ENCODE measurements around the gene SESN2. TPM values are rescaled to one million over a fixed set of nuclear protein-coding genes. Genes with fewer than 3 reads are reported as not detected.

Gene SESN2
- total RNA-seq, 2 experiments from 2014 or later, result 12.5 to 12.6 TPM

DNA sequence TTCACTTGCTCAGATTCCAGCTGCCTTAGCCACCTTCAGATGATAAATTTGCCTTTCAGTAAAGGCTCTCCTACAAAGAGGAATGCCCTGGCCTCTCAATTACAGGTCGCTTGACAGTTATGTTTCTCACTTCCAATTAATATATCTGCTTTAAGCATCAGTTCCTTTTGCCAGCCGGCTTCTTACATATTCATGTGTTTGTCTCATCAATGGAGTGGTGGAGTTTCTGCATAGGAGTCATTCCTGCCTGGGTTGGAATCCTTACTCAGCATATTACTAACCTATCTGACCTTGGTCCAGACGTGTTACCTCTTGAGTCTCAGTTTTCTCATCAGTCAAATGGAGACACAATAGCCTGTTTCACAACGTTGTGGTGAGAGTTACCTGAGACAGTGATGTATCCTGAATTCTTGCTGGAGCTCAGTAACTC, 9.4 kb upstream of the SESN2 start:
- Mint-ChIP-seq H3K9me3 (ENCODE audit: insufficient read depth) (no peaks in the 10 kb centered on the region), H3K4me3 (no peak overlapping the region), H3K4me1 (ENCODE audit: low read depth) (peaks cover 45% of the 10 kb centered on the region), H3K36me3 (ENCODE audit: low read depth) (no peaks in the 10 kb centered on the region), H3K27me3 (ENCODE audit: low read depth) (no peaks in the 10 kb centered on the region), H3K27ac (peak overlapping the region; percentile 17)
- ChIA-PET POLR2A (interaction anchor here (1.4 to 5.4 kb wide), 4 partner anchors 9 to 419 kb away, joined by 5 to 84 read pairs (median 31); partner anchors contain the start of genes GMEB1, MED18, PHACTR4 and SESN2), CTCF (interaction anchor here (1.2 to 3.9 kb wide), 20 partner anchors 10 to 627 kb away, joined by 3 to 125 read pairs (median 12); partner anchors contain the start of genes ATP5IF1, EYA3, MED18 and PHACTR4)
- no peak for DNase-seq
- ATAC-seq, result no peak

DNA sequence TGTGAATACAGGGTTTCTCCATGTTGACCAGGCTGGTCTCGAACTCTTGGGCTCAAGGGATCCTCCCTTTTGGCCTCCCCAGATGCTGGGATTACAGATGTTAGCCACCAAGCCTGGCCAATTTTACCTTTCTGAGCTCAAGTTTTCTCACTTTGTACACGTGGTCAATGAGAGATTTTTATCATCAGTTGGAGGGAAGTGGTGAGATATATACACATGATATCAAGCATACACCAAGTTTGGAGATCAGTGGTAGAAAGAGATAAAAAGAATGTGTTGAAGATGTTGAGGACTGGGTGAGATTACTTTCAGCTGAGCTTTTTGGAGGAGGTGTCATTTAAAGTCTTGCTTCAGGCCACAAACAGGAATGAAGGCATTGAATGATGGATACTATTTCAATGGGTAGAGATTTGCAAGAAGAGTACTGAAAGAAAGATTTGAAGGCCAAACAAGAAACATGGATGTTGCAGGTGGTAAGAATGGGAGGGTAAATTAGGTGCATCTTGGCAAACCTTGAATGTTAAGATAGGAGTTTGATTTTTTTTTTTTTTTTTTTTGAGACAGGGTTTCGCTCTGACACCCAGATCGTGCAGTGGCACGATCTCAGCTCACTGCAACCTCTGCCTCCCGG, 3.0 kb upstream of the SESN2 start:
- Mint-ChIP-seq H3K4me3 (peak overlapping the region; percentile 29), H3K27me3 (ENCODE audit: low read depth) (no peaks in the 10 kb centered on the region), H3K27ac (peak overlapping the region; percentile 89), H3K9me3 (ENCODE audit: insufficient read depth) (no peaks in the 10 kb centered on the region), H3K4me1 (ENCODE audit: low read depth) (peaks cover 45% of the 10 kb centered on the region), H3K36me3 (ENCODE audit: low read depth) (peaks cover 10% of the 10 kb centered on the region)
- ATAC-seq (peak; percentile 40), DNase-seq (peak; percentile 41)
- POLR2A ChIA-PET, result interaction anchor here (0.8 to 5.9 kb wide), 6 partner anchors 8 to 325 kb away, joined by 3 to 84 read pairs (median 6); partner anchors contain the start of genes ATP5IF1, MED18 and RCC1
- CTCF ChIA-PET, result interaction anchor here (0.6 to 8.8 kb wide), 8 partner anchors 8 to 310 kb away, joined by 3 to 125 read pairs (median 3); partner anchors contain the start of gene MED18

DNA sequence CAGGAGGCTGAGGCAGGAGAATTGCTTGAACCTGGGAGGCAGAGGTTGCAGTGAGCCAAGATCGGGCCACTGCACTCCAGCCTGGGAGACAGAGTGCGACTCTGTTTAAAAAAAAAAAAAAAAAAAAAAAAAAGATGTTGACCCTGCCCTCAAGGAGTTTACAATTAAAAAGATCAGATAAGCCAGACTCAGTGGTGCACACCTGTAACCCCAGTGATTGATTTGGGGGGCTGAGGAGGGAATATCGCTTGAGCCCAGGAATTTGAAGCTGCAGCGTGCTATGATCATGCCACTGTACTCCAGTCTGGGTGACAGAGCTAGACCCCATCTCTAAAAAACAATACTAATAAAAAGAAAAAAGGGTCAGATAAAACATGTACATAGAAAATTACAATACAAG, 1.6 kb upstream of the SESN2 start:
- no peaks in the 10 kb centered on the region for H3K9me3 Mint-ChIP-seq (ENCODE audit: insufficient read depth)
- ATAC-seq (no peak), DNase-seq (no peak)
- no peaks in the 10 kb centered on the region for H3K27me3 Mint-ChIP-seq (ENCODE audit: low read depth)
- peaks cover 50% of the 10 kb centered on the region for H3K4me1 Mint-ChIP-seq (ENCODE audit: low read depth)
- ChIA-PET CTCF (interaction anchor here (0.9 to 8.8 kb wide), 4 partner anchors 9 to 619 kb away, joined by 3 to 125 read pairs (median 4); no protein-coding TSS in a partner anchor), POLR2A (interaction anchor here (5.9 kb wide), 1 partner anchor 10 kb away, joined by 84 read pairs; no protein-coding TSS in a partner anchor)
- H3K27ac Mint-ChIP-seq, result peak overlapping the region; percentile 86
- peaks cover 11% of the 10 kb centered on the region for H3K36me3 Mint-ChIP-seq (ENCODE audit: low read depth)
- H3K4me3 Mint-ChIP-seq, result no peak overlapping the region

DNA sequence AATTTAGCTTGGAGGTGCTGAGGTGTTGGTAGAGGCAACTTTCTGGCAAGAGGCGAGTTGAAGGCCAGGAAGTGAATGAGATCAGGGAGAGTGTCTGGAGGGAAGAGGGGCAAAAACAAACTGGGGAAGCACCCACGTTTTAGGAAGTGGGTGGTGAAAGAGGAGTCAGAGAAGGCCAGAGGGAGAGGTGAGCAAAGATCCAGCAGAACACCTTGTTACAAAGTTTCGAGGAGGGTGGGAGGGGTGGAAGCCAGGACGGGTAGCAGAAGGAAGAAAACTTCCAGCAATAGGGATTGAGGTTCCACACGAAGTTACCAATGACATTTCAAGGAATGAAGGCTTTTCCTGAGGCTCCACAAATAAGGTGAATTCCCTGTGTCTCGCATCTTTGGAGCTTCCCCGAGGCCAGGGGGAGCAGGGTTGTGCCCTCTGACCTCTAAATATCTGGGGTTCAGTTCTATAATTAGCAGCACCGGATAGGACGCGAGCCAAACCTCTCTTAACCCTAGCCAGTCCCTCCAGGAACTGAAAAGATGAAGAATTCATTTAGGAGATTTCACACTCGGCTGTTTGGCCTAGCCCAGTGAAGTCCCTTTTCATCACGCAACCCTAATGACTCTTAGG, 578 bp upstream of the SESN2 start:
- POLR2A ChIA-PET, result interaction anchor here (0.7 to 5.9 kb wide), 7 partner anchors 11 to 410 kb away, joined by 3 to 84 read pairs (median 4); partner anchors contain the start of genes ATP5IF1, EYA3, GMEB1 and MED18
- H3K36me3 Mint-ChIP-seq (ENCODE audit: low read depth), result peaks cover 11% of the 10 kb centered on the region
- H3K9me3 Mint-ChIP-seq (ENCODE audit: insufficient read depth), result no peaks in the 10 kb centered on the region
- H3K4me1 Mint-ChIP-seq (ENCODE audit: low read depth), result peaks cover 50% of the 10 kb centered on the region
- H3K27ac Mint-ChIP-seq, result peak overlapping the region; percentile 86
- peak overlapping the region; percentile 82 for H3K4me3 Mint-ChIP-seq
- CTCF ChIA-PET, result interaction anchor here (0.9 to 8.8 kb wide), 4 partner anchors 10 to 618 kb away, joined by 3 to 125 read pairs (median 4); no protein-coding TSS in a partner anchor
- ATAC-seq (no peak), DNase-seq (no peak)
- no peaks in the 10 kb centered on the region for H3K27me3 Mint-ChIP-seq (ENCODE audit: low read depth)

DNA sequence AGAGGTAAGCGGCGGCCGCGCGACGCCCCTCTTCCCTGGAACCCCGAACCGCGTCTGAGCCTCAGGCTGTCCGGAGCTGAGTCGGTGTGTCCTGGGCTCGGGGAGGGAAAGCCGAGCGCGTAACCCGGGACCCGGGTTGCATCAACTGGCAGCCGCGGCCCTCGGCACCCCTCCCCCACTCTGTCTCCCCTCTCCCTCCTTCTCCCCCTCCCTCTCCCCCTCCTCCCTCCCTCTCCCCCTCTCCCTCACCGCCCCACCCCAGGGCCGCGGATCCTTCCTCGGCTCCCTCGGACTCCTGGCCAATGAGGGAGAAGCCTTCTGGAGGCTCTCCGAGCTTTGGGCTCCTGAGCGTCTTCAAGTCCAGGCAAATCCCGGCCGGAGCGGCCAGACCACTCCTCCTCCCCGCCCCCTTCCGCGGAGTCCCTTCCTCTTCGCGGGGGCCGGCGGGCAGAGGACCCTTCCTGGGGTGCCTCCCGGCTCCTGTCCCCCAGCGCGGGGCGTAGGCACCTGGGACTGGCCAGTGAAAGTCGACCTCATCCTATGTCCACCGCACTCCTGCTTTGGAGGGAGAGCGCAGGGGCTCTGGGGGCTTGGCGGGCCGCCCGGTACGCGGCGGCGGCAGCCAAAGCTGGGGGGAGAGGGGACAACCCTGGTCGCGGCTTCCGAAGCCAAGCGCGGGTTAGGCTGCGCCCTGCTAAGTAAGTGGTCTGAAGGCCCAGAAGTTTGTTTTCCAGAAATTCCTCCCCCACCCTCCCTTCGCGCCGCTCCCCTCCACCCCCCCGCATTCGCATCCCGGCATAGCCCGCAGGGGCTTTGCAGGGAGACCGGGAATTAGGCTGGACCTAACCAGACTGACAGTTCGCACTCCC, 850 bp downstream of the SESN2 start:
- H3K36me3 Mint-ChIP-seq (ENCODE audit: low read depth), result peaks cover 11% of the 10 kb centered on the region

DNA sequence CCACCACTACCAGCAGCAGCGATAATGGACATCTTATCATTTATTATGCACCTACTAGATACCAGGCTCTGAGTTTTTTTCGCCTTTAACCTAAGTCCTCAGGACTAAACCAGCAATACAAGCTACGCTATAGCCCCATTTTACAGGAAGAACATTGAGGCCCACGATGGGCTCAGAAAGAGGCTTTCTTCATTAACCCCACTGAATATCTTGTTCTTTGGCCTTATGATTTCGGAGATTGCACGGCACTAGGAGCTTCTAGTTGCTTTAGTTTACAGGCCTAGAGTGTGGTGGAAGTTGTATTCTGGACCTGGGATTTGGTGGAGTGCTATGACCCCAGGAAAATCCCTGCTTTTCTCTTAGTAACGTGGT, 1.5 kb downstream of the SESN2 start:
- Mint-ChIP-seq H3K27me3 (ENCODE audit: low read depth) (no peaks in the 10 kb centered on the region), H3K27ac (no peak overlapping the region), H3K9me3 (ENCODE audit: insufficient read depth) (no peaks in the 10 kb centered on the region), H3K36me3 (ENCODE audit: low read depth) (peaks cover 11% of the 10 kb centered on the region), H3K4me1 (ENCODE audit: low read depth) (peaks cover 43% of the 10 kb centered on the region), H3K4me3 (peak overlapping the region; percentile 82)
- ATAC-seq, result no peak
- DNase-seq, result no peak
- POLR2A ChIA-PET, result interaction anchor here (1.3 to 5.9 kb wide), 6 partner anchors 13 to 388 kb away, joined by 4 to 84 read pairs (median 8); partner anchors contain the start of genes ATP5IF1, MED18 and RNU11
- CTCF ChIA-PET, result interaction anchor here (1.2 to 8.8 kb wide), 3 partner anchors 12 to 99 kb away, joined by 3 to 125 read pairs (median 4); no protein-coding TSS in a partner anchor

More for the DNA sequence above, 850 bp downstream of the SESN2 start:
- Mint-ChIP-seq H3K4me3 (peak overlapping the region; percentile 82), H3K4me1 (ENCODE audit: low read depth) (peaks cover 48% of the 10 kb centered on the region), H3K27me3 (ENCODE audit: low read depth) (no peaks in the 10 kb centered on the region), H3K27ac (no peak overlapping the region), H3K9me3 (ENCODE audit: insufficient read depth) (no peaks in the 10 kb centered on the region)
- POLR2A ChIA-PET, result interaction anchor here (0.6 to 5.9 kb wide), 12 partner anchors 9 to 1472 kb away, joined by 3 to 84 read pairs (median 5); partner anchors contain the start of genes ATP5IF1, EYA3, GMEB1 and MED18
- CTCF ChIA-PET, result interaction anchor here (1.0 to 8.8 kb wide), 6 partner anchors 12 to 250 kb away, joined by 3 to 125 read pairs (median 3); partner anchors contain the start of gene MED18
- ATAC-seq (no peak), DNase-seq (peak; percentile 46)

DNA sequence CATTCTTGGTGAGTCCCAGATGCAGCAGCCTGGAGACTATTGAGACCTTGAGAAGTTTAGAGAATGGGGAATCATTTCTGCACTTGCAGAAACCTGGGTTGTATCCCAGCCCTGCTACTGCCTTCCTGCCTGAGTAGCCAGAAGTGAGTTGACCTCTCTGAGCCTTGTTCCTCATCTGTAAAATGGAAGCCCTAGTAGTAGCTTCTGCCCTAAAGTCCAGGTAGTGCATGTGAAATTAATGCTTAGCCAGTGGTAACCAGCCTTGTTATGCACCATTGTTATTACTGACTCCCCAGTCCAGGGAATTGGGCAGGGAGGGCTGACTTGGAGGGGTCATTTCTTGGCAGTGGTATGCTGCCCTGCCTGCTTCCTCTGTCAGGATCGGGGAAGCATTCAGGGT, 5.6 kb downstream of the SESN2 start:
- H3K4me1 Mint-ChIP-seq (ENCODE audit: low read depth), result peaks cover 13% of the 10 kb centered on the region
- no peaks in the 10 kb centered on the region for H3K9me3 Mint-ChIP-seq (ENCODE audit: insufficient read depth)
- no peaks in the 10 kb centered on the region for H3K27me3 Mint-ChIP-seq (ENCODE audit: low read depth)
- H3K4me3 Mint-ChIP-seq, result no peak overlapping the region
- H3K27ac Mint-ChIP-seq, result no peak overlapping the region
- ChIA-PET POLR2A (no interaction called here), CTCF (interaction anchor here (2.8 kb wide), 1 partner anchor 16 kb away, joined by 13 read pairs; no protein-coding TSS in a partner anchor)
- ATAC-seq (no peak), DNase-seq (no peak)
- H3K36me3 Mint-ChIP-seq (ENCODE audit: low read depth), result peaks cover 10% of the 10 kb centered on the region

DNA sequence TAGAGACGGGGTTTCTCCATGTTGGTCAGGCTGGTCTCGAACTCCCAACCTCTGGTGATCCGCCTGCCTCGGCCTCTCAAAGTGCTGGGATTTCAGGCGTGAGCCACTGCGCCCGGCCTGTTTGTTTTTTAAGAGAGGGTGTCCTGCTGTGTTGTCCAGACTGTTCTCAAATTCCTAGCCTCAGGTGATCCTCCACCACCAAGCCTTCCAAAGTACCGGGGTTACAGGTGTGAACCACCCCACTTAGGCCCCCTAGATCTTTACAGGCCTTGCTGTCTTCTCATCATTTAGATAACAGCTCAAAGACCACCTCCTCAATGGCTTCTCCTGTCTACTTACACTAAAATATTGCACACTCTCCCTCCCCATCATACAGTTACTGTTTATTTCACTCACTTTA, 6.3 kb downstream of the SESN2 start:
- no peak for DNase-seq
- ChIA-PET CTCF (interaction anchor here (2.8 kb wide), 1 partner anchor 17 kb away, joined by 13 read pairs; no protein-coding TSS in a partner anchor), POLR2A (no interaction called here)

DNA sequence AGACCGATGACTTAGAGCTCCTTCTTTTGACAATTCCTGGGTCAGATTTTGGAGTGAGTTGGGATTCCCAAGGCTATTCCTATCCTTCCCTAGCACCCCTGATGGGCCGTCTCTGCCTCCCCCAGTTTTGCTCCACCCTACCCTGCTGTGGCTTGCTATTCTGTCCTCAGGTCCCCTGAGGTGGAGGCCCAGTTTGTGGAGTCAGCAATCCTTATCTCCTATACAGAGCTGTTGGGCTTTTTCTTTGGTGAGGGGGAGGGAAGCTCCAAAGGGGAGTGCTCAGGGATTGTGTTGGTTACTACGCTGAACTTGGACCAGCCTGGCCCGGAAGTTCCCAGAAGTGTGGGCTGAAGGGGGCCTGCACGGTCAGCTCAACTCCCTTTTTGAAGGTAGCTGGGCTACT, 7.6 kb downstream of the SESN2 start:
- POLR2A ChIA-PET, result interaction anchor here (1.3 kb wide), 1 partner anchor 20 kb away, joined by 5 read pairs; no protein-coding TSS in a partner anchor
- H3K4me3 Mint-ChIP-seq, result no peak overlapping the region
- H3K27ac Mint-ChIP-seq, result no peak overlapping the region

More for the DNA sequence above, 6.3 kb downstream of the SESN2 start:
- Mint-ChIP-seq H3K4me3 (no peak overlapping the region), H3K36me3 (ENCODE audit: low read depth) (peaks cover 11% of the 10 kb centered on the region), H3K4me1 (ENCODE audit: low read depth) (peaks cover 12% of the 10 kb centered on the region), H3K9me3 (ENCODE audit: insufficient read depth) (no peaks in the 10 kb centered on the region), H3K27ac (no peak overlapping the region), H3K27me3 (ENCODE audit: low read depth) (no peaks in the 10 kb centered on the region)
- ATAC-seq, result no peak

DNA sequence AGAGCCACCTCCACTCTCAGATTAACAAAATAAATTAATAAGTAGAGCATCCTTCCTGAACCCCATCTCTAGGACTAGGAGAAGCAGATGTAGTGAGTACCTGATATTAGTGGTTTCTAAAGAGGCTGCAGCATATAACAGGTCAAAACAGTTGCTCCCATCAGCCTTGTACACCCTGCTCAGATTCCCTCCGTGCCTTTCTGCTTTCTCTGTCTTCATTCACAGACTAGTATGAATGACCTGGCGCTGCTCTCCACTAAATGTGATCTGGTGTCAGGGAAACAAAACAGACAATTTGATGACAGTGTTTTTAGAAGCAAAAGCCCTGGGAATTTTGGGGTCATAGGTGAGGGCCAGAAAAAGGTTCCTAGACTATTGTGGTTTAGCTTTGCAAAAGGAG, 8.3 kb downstream of the SESN2 start:
- POLR2A ChIA-PET, result no interaction called here

More for the DNA sequence above, 7.6 kb downstream of the SESN2 start:
- Mint-ChIP-seq H3K36me3 (ENCODE audit: low read depth) (peaks cover 2% of the 10 kb centered on the region), H3K4me1 (ENCODE audit: low read depth) (peaks cover 2% of the 10 kb centered on the region), H3K9me3 (ENCODE audit: insufficient read depth) (no peaks in the 10 kb centered on the region), H3K27me3 (ENCODE audit: low read depth) (no peaks in the 10 kb centered on the region)
- CTCF ChIA-PET, result interaction anchor here (1.1 to 2.8 kb wide), 2 partner anchors 11 to 18 kb away, joined by 3 to 13 read pairs; no protein-coding TSS in a partner anchor
- ATAC-seq, result no peak
- no peak for DNase-seq

More for the DNA sequence above, 8.3 kb downstream of the SESN2 start:
- no peak for DNase-seq
- no peaks in the 10 kb centered on the region for H3K27me3 Mint-ChIP-seq (ENCODE audit: low read depth)
- H3K9me3 Mint-ChIP-seq (ENCODE audit: insufficient read depth), result no peaks in the 10 kb centered on the region
- no peak overlapping the region for H3K4me3 Mint-ChIP-seq
- no peaks in the 10 kb centered on the region for H3K4me1 Mint-ChIP-seq (ENCODE audit: low read depth)
- H3K27ac Mint-ChIP-seq, result no peak overlapping the region
- H3K36me3 Mint-ChIP-seq (ENCODE audit: low read depth), result peaks cover 2% of the 10 kb centered on the region
- CTCF ChIA-PET, result interaction anchor here (2.8 kb wide), 1 partner anchor 19 kb away, joined by 13 read pairs; no protein-coding TSS in a partner anchor
- ATAC-seq, result no peak

All from activated CD8-positive, alpha-beta T cell treated with anti-CD3 and anti-CD28 coated beads, Interleukin-2, amount 10 ng/mL, durations not matched to agents 7 days and 5 days (primary cell).